Fibroblast of lung (primary cell): ENCODE data around the gene OTUB2. TPM values are rescaled to one million over a fixed set of nuclear protein-coding genes. Genes with fewer than 3 reads are reported as not detected.

Experiments used
- DNase-seq, 2 donors: peaks; one replicate each; pipeline versions ENCODE4 v3.0.0 to v3.0.0-alpha.2; 2010; ENCODE audit warnings: low read depth in 2 of 2
- H2AFZ ChIP-seq: 2 replicates; pipeline ENCODE4 v1.5.1; 2012; ENCODE audit warnings: low read length, control low read depth, inconsistent platforms
- H3K27ac ChIP-seq: 2 replicates; pipeline ENCODE4 v1.5.1; 2011; ENCODE audit warnings: low read length, control low read depth; ENCODE audit not compliant: insufficient read depth
- H3K27me3 ChIP-seq: 2 replicates; pipeline ENCODE4 v1.5.1; 2011; ENCODE audit warnings: mild to moderate bottlenecking, low read length; ENCODE audit not compliant: control insufficient read depth, insufficient read depth
- H3K36me3 ChIP-seq: 2 replicates; pipeline ENCODE4 v1.5.1; 2011; ENCODE audit warnings: low read length; ENCODE audit not compliant: control insufficient read depth, insufficient read depth
- H3K4me1 ChIP-seq: 2 replicates; pipeline ENCODE4 v1.5.1; 2011; ENCODE audit warnings: low read length; ENCODE audit not compliant: control insufficient read depth, insufficient read depth; ENCODE audit errors: extremely low read depth
- H3K4me2 ChIP-seq: 2 replicates; pipeline ENCODE4 v1.5.1; 2011; ENCODE audit warnings: low read length, control low read depth; ENCODE audit not compliant: insufficient read depth; ENCODE audit errors: extremely low read depth
- H3K4me3 ChIP-seq, 4 experiments: fragments of 200-600 bp in 1 of 4; sonication (generic) in 1 of 4; replicated peaks in 1 of 4; 2 replicates each; pipeline ENCODE4 v1.5.1; 2011 to 2016; ENCODE audit warnings: low read length in 4 of 4, low read depth in 3 of 4, mild to moderate bottlenecking in 3 of 4, control low read depth in 2 of 4, inconsistent platforms in 1 of 4, mixed read lengths in 1 of 4; ENCODE audit not compliant: insufficient read depth in 1 of 4; ENCODE audit errors: control extremely low read depth in 1 of 4
- H3K79me2 ChIP-seq: 2 replicates; pipeline ENCODE4 v1.5.1; 2012; ENCODE audit warnings: mild to moderate bottlenecking, low read length, inconsistent platforms; ENCODE audit not compliant: control insufficient read depth, insufficient read depth
- H3K9ac ChIP-seq: 2 replicates; pipeline ENCODE4 v1.5.1; 2011; ENCODE audit warnings: mild to moderate bottlenecking, low read length, control low read depth; ENCODE audit not compliant: insufficient read depth
- H3K9me3 ChIP-seq: 2 replicates; pipeline ENCODE4 v1.5.1; 2012; ENCODE audit warnings: low read depth, low read length; ENCODE audit not compliant: control insufficient read depth, insufficient read depth
- H4K20me1 ChIP-seq: 2 replicates; pipeline ENCODE4 v1.5.1; 2011; ENCODE audit warnings: low read length; ENCODE audit not compliant: control insufficient read depth, insufficient read depth; ENCODE audit errors: extremely low read depth
- CTCF ChIP-seq, 2 donors: IDR thresholded peaks in 1 of 2; conservative IDR thresholded peaks in 1 of 2; 1 replicate in 1 of 2; 2 replicates in 1 of 2; pipeline ENCODE4 v1.5.1; 2011 to 2012; ENCODE audit warnings: low read length in 2 of 2, control low read depth in 1 of 2, inconsistent platforms in 1 of 2, low read depth in 1 of 2, mild to moderate bottlenecking in 1 of 2
- EZH2 ChIP-seq: IDR thresholded peaks from 2 replicates; pipeline ENCODE4 v1.5.1; 2012; ENCODE audit warnings: low read length, control low read depth, mild to moderate bottlenecking; ENCODE audit errors: missing control alignments
- polyA plus RNA-seq, 2 donors: library from polyadenylated mRNA; depleted of rRNA in 1 of 2; stranded (reverse) in 1 of 2; unstranded in 1 of 2; fragments of >200 nt; gene quantifications; 2 replicates each; pipeline ENCODE4 v1.2.1, GENCODE V29; 2011 to 2012; ENCODE audit warnings: missing spikeins in 1 of 2
- total RNA-seq: library from RNA; depleted of rRNA; stranded (reverse); fragments of >200 nt; gene quantifications from 2 replicates; pipeline ENCODE4 v1.2.1, GENCODE V29; 2014

OTUB2 gene
- total and polyA plus RNA-seq, 2 donors (not counting 1 experiment from before 2014, with no cell fraction given): 1.3 to 2.3 TPM

GRCh38 chr14:94042433-94043091, 16.4 kb downstream of the OTUB2 start:
- no peak for DNase-seq
- Histone ChIP-seq H2AFZ (no peak overlapping the region), H3K4me2 (peak overlapping the region; percentile 71), H3K27me3 (no peaks in the 10 kb centered on the region), H3K4me1 (peaks cover 25% of the 10 kb centered on the region), H3K36me3 (peaks cover 12% of the 10 kb centered on the region), H3K9me3 (no peaks in the 10 kb centered on the region), H4K20me1 (no peaks in the 10 kb centered on the region), H3K4me3 (no peak overlapping the region), H3K79me2 (no peaks in the 10 kb centered on the region), H3K9ac (no peak overlapping the region), H3K27ac (peak overlapping the region; percentile 20)
- TF ChIP-seq EZH2: no peak
- TF ChIP-seq CTCF (conservative IDR thresholded peaks at IDR 0.05 in 1 of 2, IDR thresholded peaks at IDR 0.05 in 1 of 2; ENCODE audit: low read depth in 1 of 2, low read length in 2 of 2): no peak

GRCh38 chr14:94043111-94043755, 17.1 kb downstream of the OTUB2 start:
- no peaks in the 10 kb centered on the region for H3K79me2 ChIP-seq
- peaks cover 25% of the 10 kb centered on the region for H3K4me1 ChIP-seq
- H3K9ac ChIP-seq: no peak overlapping the region
- no peak overlapping the region for H3K4me3 ChIP-seq
- DNase-seq: peak; percentile 28 to 58
- H3K9me3 ChIP-seq: no peaks in the 10 kb centered on the region
- no peaks in the 10 kb centered on the region for H4K20me1 ChIP-seq
- H3K27me3 ChIP-seq: no peaks in the 10 kb centered on the region
- no peak overlapping the region for H2AFZ ChIP-seq
- peak overlapping the region; percentile 10 for H3K27ac ChIP-seq
- peaks cover 13% of the 10 kb centered on the region for H3K36me3 ChIP-seq
- no peak overlapping the region for H3K4me2 ChIP-seq
- no peak for TF ChIP-seq EZH2
- TF ChIP-seq CTCF (conservative IDR thresholded peaks at IDR 0.05 in 1 of 2, IDR thresholded peaks at IDR 0.05 in 1 of 2; ENCODE audit: low read depth in 1 of 2, low read length in 2 of 2): no peak

GRCh38 chr14:94043756-94044475, 17.8 kb downstream of the OTUB2 start:
- Histone ChIP-seq H3K79me2 (no peaks in the 10 kb centered on the region), H3K9me3 (no peaks in the 10 kb centered on the region), H4K20me1 (no peaks in the 10 kb centered on the region), H2AFZ (no peak overlapping the region), H3K4me2 (no peak overlapping the region), H3K9ac (no peak overlapping the region), H3K27me3 (no peaks in the 10 kb centered on the region), H3K4me1 (peaks cover 25% of the 10 kb centered on the region), H3K27ac (no peak overlapping the region), H3K4me3 (no peak overlapping the region), H3K36me3 (peaks cover 16% of the 10 kb centered on the region)
- no peak for DNase-seq
- no peak for TF ChIP-seq EZH2
